Nasal cavity respiratory epithelium epithelial cell of viscerocranial mucosa (primary cell): ENCODE results near the gene CD53. TPM values are rescaled to one million over a fixed set of nuclear protein-coding genes. Genes with fewer than 3 reads are reported as not detected.

ENCODE experiments used
- total RNA-seq: library from RNA; depleted of rRNA; stranded (reverse); fragments of >200 nt; gene quantifications from 2 replicates; pipeline ENCODE4 v1.2.3, GENCODE V29; 2014

The CD53 gene, protein sequence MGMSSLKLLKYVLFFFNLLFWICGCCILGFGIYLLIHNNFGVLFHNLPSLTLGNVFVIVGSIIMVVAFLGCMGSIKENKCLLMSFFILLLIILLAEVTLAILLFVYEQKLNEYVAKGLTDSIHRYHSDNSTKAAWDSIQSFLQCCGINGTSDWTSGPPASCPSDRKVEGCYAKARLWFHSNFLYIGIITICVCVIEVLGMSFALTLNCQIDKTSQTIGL
- not detected in 2 replicates for total RNA-seq

DNA sequence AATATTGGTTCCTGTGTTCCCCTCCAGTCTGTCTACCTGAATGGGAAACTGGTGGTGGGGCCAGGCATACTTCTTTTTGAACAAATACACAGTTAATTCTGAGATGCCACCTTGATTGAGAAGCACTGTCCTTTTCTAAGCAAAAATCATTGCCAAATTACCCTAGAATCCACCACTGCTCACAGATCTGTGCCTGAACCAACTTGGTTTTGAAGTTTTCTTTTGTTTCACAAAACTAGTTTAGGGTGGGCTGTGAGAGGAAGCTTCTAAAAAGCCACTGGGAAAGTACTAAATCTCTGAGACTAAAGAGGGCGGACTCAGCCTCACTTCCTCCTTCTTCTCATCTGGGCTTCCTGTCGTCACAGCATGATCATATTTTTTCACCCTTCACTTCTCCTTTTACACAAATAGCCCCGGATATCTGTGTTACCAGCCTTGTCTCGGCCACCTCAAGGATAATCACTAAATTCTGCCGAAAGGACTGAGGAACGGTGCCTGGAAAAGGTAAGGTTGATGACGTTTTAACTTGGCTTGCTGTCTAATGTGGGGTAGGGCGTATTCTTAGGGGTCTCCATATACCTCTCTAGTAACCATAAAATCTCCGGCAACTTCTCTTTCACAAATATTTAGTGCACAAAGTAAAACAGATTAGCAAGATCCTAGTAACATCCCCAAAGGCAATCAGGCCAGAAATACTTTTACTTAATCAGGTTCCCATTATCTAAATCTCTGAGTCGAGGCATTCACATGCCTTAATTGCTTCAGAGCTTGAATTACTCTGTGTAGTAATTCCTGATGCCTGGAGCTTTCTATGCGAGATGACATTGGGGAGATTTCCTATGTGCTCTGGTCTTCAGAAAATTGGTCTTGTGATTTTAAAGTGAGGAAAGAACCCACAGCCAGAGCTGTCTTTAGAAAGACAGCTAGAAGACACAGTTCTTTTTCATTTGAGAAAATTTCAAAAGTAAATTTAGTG is at the start of gene CD53:
CD53 (plus strand) TSS at position 404 of the 976 bp plus-strand sequence. CDS start 18,261 bp downstream, outside the sequence.

Other genes with a start within 250 kb of the CD53 start
- not detected in 2 replicates for gene KCNA3, start 198.2 kb upstream of the CD53 start, total RNA-seq
- gene LRIF1, start 90.8 kb downstream of the CD53 start, total RNA-seq: 21.2 and 22.5 TPM in 2 replicates